GM21619 (cell line): ENCODE data around the gene ZDHHC8.
"Not testable (repeated sequence)": the region's sequence is repeated elsewhere in the genome, so short reads cannot be mapped to it uniquely, and the experiment has no call there.

Experiments used
- ATAC-seq: cut with Tn5 transposase; IDR thresholded peaks from one replicate; pipeline ENCODE4 v1.9.1; 2021; ENCODE audit not compliant: unreplicated experiment

The ZDHHC8 gene

DNA sequence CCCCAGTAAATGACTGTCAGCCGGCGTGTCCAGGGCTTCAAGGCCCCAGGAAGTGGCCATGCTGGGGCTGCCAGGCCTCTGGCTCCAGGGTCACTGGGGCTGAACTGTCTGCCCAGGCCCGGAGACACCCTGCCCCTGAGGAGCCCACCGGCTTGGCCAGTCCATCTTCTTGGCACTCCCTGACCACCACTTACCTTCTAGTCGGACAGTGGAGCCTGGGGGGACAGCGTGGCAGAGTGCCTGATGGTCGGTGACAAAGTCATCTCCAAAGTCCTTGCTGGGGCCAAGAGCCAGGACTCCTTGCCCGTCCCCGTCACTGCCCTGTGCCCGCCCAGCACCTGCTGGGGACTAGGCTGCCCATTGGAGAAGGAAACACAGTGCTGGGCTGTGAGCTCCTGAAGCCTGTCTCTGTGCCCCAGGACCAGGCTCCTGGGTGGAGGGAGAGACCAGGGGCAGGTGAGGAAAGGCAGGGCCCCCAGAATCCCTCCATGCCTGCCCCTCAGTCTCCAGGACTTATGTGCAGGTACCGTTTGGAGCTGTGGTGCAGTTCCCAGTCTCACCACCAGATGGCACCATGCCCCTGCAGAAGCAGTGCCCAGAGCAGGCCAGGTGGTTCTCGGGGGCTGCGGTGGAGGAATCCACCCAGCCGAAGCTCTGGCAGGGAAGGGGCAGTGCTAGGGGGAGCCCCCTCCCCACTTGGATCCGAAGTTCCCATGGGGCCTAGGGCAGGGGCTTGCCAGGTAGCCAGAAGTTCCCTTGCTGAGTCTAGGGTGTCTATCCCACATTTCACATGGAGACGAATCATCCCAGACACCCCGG is 25.2 kb downstream of the ZDHHC8 start:
- ATAC-seq = peak; percentile 57

DNA sequence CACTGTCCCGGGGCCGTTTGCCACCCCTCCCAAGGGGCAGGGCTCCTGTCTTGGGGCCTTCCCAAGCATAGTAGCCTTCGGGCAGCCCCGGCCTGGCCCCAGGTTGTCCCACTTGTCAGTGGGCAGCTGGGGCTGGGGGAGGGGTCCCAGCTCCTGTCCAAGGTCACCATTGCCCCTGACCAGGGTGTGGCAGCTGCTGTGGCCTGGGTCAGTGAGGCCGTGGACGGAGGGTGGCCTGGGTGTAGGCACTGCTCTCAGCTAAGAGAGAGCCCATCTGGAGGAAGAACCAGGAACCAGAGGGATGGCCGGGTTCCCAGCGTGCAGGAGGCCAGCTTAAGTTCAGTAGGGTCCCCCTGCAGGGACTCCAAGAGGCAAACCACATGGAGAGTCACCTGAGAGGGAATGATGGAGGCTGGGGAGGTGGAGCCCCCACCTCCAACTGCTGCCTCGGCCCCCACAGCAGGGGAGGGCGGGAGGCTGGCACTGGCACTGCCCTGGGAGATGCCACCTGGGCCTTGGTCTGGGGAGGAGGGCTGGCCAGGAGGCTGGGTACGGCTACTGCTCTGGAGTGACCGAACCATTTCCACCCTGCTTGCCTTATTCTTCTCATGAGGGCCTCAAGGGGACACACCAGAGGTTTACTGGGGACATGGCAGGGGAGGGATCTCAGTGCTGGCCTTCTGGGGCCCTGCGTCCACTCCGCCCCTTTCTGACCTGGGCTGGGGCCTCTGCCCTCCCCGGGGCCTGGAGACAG is 26.0 kb downstream of the ZDHHC8 start:
- no peak for ATAC-seq

DNA sequence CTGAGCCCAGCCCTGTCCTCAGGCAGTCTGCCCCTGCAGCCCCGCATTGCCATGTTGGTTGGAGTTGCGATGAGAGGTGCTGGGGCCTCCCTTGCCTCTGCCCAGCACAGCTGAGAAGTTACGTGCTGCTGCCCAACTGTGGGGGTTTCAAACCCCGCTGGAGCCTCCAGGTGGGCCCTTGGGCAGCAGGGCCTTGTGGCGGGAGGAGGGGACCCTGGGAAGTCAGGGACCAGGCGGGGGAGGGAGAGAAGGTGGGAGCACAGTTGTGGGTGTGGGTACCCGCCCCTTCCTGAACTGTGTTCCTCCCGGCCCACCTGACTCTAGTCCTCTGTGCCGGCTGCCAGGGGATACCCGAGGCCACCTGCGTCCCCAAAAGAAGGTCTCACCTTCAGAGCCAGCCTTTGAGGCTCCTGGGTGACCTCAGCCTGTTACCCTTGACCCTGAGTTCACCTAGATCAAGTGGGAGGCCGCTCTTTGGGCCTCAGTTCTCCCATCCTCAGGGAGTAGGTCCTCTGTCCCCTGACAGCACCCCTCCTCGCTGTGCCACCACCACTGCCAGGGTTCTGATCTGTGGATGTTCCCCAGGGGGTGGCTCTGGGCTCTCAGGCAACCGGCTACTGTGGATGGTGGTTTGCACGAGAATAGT is 26.9 kb downstream of the ZDHHC8 start:
- ATAC-seq = no peak

DNA sequence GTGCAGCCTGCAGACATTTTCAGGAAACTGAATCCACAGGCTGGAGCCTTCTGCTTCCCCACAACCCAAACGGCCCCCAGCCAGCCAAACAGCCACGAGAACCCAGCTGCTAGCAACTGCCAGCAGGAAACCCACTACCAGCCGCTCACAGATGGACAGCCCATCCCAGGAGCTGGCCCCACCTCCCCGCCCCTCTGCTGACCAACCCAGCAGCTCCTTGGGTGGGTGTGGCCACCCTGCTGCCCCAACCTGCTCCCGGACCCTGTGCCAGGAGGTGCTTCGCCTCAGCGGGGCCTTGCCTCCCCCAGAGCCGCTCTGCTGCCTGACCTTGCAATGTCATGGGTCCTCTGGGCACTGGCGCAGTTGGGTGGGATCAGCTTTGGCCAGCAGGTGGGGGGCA is 27.5 kb downstream of the ZDHHC8 start:
- no peak for ATAC-seq

DNA sequence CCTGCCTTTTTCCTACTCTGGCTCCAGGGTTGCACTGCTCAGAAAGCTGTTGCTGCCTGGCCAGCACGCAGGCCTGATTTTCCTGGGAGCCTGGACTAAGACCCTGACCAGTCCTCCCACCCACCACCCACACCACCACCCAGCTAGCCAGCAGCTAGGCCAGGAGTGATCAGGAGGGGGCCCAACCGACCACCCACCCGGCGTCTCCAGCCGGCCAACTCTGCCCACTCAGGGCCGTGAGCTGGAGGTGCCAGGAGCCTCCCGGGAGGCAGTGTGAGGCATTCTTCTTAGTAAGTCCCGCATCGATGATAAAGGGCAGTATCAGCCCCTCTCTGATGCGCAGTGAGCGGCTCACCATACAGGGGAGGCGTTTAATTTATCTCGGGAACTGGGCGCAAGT is 27.9 kb downstream of the ZDHHC8 start:
- ATAC-seq = not testable (repeated sequence)

DNA sequence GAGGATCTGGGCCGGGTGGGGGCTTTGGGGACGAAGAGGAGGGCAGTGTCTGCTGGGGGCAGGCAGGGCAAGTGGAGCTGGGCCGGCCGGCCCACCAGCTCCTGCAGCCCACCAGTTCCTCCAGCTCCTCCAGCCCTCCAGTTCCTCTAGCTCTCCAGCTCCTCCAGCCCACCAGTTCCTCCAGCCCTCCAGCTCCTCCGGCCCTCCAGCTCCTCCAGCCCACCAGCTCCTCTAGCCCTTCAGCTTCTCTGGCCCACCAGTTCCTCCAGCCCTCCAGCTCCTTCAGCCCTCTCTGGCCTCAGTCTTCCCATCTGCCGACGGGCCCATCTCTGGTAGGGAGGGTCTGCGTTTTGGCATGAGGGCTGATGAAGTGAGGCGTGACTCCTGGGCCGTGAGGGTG is 28.4 kb downstream of the ZDHHC8 start:
- no peak for ATAC-seq

DNA sequence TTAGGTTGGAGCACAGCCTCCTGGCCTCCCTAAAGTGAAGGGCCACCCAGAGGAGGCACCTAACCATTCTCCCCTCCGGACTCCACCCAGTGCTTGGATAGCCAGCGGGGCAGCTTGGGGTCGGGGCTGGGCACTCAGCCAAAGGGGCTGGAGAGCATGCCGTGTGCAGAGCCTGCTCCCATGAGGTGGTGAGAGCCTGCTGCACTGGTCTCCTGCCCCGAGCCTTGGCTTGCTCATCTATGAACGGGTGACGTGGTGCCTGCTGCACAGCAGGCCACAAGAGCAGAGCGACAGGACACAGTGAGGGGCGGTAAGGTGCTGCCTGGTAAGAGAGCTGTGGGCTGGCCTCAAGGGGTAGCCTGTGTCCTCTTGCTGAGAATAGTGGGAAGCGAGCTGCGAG is 33.3 kb downstream of the ZDHHC8 start:
- ATAC-seq = no peak

DNA sequence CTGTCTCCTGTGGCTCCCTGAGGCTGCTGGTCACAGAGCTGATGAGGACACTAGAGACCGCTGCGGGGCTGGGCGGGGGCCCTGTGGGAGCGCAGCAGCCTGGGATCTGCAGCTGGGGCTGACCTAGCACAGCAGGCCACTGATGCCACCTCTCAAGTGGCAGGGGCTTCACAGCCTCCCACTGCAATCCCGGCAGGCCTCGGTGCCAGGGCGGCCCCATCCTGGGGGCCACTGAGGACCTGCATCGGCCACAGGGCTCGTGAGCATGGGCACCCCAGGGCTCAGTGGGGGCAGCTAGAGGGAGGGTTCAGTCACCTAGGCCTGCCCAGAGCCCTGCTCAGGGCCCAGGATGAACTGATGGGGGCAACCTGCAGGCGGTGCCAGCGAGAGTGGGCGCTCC is 33.8 kb downstream of the ZDHHC8 start:
- ATAC-seq = no peak

DNA sequence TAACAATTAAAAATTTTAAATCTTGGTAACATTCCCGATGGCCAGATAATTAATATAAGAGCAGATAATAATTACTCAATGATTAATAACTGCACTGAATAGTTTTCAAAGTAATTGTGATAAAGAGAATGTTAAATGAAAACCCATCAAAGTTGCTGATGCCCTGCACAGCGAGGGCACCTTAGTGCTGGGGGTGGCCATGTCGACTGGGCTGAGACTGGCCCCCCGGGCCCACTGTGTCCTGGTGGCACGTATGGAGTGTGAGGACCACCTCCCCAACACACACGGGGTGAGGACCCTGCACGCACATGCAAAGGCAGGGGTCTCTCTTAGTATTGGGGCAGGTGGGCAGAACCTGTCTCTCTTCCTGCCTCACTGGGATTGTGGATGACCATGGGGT is 34.3 kb downstream of the ZDHHC8 start:
- ATAC-seq = no peak

DNA sequence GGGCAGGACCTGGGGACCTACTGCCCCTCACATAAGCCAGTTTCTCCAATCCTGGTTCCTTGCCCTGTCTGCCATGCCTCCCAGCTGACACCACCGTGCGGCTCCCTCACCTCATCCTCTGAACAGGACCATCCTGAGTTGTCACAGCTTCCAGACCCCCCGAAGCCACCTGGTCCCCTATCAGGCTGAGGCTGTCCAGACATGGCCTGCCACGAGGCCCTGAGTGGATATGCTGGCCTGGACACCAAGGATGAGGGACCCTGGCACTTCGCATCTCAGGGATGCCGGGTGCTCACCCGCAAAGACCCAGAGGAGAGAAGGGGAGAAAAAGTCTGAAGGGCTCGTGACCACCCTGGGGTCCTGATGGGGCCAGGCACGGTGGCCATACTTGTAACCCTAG is 35.1 kb downstream of the ZDHHC8 start:
- no peak for ATAC-seq

DNA sequence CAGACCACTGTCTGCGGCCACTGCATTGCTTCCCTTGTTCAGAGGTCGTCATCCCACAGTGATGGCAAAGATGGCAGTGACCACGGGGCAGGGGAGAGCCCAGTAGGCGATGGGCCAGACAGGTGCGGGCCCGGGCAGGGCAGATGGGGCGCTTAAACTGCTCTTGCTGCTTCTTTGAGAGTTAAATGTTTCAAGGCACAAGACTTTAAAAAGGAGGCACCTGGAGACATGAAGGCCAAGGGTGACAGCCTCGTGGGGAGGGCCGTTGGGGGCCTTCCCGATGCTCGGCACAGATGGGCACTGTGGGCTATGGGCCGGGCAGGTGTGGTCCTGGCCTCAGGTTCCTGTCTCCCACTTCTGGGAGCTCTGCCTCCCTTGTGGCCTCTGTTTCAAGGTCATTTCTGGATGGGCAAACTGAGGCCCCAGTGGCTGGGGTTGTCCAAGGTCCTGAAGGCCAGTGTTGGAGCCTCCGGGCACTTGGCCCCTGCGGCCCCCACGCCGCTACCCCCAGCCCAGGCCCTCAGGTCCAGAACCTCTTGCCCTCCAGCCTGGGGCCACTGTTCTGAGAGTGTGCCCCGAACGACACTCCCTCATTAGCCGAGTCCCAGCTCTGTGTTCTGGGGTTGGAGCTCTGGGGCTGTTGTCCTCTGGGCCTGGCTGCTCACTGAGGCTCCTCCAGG is 36.2 kb downstream of the ZDHHC8 start:
- no peak for ATAC-seq

DNA sequence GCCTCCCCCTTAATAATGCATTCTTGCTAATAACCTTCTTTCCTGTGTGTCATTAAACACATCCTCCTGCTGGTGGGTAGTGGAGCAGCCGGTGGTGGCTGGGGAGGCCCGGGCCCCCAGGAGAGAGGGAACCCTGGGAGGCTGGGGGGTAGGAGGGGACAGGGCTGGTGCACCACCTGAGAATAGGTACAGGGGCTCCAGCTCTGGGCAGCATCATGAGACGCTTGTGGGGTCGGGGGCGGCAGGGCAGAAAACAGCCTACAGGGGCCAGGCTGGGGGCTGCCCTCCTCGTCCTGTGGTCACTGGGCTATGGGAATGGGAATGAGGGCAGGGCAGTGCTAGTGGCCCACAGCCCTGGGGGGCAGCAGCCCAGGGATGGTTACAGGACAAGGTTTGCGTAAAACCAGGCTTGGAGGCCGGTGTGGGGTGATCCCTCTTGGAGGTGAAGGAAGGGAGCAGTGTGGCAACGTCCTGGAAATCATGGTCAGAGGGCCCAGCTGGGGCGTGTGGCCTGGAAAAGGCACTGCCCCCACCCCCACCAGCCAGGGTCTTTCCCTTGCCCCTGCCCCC is 37.7 kb downstream of the ZDHHC8 start:
- no peak for ATAC-seq

DNA sequence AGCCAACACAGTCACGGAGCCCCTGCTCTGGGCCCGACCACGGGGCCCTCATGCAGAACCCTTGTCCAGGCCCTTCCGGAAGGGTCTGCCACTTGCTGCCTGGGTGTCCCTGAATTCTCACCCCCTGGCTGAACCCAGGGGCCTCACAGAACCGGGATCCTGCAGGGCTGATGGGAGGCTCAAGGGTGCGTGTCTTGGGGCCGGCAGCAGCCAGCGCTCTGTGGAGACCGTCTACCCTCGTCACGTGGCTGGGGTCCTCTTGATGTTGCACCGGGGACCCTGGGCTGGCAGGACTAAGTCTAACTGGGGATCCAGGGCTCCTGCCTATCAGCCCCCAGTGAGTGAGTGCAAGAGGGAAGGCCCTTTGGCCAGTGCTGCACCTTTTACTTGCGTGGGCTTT is 38.6 kb downstream of the ZDHHC8 start:
- ATAC-seq = no peak

DNA sequence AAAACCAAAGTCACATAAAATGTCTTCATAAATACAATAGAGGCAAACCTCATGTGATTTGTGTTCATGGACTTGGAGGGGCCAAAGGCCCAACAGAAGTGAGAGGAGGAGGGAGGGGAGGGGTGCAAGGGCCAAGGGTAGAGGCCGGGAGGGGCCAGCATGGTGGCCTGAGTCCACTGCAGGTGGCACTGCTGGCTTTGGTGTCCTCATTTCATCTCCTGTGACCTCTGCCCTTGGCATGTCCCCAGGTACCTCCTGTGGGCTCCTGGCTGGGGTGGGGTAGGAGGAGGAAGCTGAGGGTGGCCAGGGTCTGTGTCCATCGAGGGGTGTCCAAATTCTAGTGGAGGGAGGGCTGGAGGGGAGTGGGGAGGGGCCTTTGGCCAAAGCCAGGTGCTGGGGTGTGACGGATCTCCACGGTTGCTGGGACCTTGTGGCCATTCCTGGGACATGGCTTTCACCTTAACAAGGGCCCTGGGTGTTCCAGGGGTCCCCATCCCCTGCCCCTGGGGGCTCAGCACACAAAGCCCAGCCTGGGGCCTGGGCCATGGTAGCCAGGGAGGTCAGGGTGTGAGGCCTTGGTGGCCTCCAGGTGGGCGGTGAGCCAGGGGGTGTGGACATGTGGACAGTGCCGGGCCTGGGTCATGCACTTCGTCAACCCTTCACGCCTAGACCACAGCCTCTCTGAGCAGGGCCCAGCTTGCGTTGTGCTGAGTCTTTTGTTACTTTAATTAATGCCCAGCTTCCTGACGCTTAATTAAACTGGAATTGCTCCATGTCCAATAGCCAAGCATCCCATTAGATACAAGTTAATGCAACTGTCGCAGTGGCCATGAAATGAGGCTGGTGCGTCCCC is 39.9 kb downstream of the ZDHHC8 start:
- no peak for ATAC-seq

DNA sequence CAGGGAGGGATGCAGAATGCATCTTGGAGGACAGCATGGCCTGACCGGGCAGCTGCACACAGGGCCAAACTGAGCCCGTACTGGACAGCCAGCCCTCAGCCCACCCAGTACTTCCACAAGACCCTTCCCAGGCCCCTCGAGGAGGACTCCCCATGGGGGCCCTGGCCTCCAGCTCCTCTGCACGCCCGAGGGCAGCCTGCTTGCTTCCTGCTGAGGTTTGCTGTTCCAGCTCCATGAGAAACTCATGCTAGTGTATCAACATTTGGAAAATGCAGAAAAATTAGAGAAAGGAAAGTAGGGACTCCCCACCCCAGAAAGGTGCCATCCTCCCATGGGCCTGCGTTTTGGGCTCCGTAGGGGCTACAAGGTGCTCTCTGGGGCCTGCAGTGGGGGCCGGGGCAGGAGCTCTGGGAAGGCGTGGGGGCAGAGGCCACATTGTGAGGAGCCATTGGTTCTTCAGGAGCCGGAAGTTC is 40.6 kb downstream of the ZDHHC8 start:
- no peak for ATAC-seq

DNA sequence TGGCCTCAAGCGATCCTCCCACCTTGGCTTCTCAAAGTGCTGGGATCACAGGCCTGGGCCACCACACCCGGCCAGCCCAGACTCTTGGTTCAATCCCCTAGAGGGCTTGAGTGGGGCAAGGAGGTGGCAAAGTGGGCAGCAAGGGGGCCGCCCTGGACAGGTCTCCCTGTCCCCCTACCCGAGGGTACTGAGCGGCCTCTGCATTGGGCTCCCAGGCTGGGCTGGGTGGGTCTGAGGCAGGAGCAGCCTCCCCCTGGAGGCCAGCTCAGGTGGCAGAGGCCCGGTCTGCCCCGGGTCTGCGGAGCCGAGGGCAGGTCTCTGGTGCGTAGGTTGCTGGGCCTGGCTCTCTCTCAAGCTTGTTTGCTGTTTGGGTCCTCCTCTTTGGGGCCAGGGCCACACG is 41.6 kb downstream of the ZDHHC8 start:
- ATAC-seq = no peak

DNA sequence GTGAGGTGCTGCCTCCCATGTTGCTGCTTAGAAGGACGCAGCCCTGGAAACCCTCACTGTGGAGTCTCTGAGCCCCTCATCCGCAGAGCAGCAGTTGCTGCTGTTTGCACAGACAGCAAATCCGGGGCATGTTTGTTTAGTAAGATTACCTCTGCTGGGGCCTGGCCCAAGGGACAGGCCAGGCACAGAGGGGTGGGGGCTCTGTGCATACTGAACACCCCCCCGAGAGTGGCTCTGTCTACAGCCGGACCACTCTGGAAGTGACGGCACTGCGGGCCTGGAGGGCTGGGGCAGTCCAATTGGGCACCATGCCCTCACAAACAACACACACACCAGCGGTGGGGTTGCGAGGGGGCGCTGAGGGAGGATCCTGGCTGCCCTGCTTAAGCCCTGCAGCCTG is 42.2 kb downstream of the ZDHHC8 start:
- ATAC-seq = no peak

DNA sequence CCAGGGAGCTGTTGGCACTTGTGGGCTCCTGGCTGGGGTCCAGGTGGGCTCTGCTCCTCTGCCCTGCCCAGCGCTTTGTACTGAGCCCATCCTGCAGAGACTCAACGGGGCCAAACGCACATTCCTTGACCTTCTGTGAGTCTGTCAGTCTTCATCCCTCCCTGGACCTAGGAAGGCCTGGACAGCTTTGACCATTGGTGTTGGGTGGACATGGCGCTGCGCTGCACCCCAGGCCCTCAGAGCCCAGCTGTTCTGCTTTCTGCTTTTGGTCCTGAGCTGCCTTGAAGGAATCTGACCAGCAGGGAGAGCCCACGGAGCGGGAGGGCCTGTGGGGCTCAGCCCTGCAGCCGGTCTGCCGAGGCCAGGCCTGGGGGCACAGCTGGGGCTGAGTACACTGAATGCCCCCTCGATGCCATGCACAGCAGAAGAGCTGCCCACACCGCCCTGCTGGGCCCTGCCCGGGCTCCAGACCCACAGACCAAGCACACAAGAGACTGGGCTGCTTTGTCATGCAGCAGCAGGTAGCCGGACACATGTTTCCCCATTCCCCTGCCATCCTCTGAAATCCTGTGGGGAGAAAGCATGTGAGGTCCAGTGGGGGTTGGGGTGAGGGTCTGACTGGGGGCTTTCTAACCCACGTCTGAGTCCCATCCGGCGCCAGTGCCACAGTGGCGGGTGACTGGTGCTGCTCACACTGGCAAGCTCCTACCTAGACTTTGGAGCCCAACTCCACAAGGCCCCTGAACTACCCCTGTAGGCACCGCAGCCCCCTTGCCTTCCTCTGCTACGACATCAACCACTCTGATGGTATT is 43.4 kb downstream of the ZDHHC8 start:
- ATAC-seq = no peak

DNA sequence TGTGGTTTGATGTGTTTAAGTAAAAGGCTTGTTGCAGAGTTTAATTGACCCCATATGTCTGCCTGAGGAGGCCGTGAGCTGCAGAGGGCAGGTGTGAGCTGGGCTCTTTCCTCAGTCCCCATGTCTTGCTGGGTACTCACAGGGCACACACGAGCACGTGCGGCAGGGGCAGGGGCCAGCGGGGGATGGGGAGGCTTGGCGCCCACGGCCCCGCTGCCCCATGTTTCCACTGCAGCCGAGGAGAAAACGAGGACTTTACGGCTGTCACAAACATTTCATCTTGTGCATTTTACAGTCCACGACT is 43.9 kb downstream of the ZDHHC8 start:
- no peak for ATAC-seq
